Calu3 (cell line): ENCODE measurements around the gene GADD45G. TPM values are rescaled to one million over a fixed set of nuclear protein-coding genes. Genes with fewer than 3 reads are reported as not detected.
A peak's percentile ranks its signal among the peaks of the same experiment; 100 is the strongest.

Experiments
- BruUV-seq: library from RNA; stranded (reverse); fragments of 400-500 nt; replicated peaks from 2 replicates; lab custom pipeline; 2021; lab: Mats Ljungman, UMichigan
- CTCF ChIA-PET: fragments of 300-600 bp; sonication (Branson Sonifier 250); formaldehyde crosslinking; loops from one replicate; lab custom pipeline; 2022; ENCODE audit warnings: antibody characterized with exemption; lab: Charles Lee
- DNase-seq: peaks from one replicate; pipeline ENCODE4 v3.0.0; 2022
- H3K27ac Mint-ChIP-seq: one replicate; pipeline ENCODE4 v1.8.0; 2022; ENCODE audit warnings: mixed read lengths; ENCODE audit not compliant: unreplicated experiment
- H3K27me3 Mint-ChIP-seq: one replicate; pipeline ENCODE4 v1.8.0; 2022; ENCODE audit warnings: mixed read lengths; ENCODE audit not compliant: unreplicated experiment
- H3K36me3 Mint-ChIP-seq: one replicate; pipeline ENCODE4 v1.8.0; 2022; ENCODE audit warnings: mild to moderate bottlenecking, moderate library complexity, mixed read lengths; ENCODE audit not compliant: insufficient read depth, unreplicated experiment
- H3K4me1 Mint-ChIP-seq: one replicate; pipeline ENCODE4 v1.8.0; 2022; ENCODE audit warnings: mild to moderate bottlenecking, low read depth, mixed read lengths; ENCODE audit not compliant: unreplicated experiment
- H3K4me3 Mint-ChIP-seq: one replicate; pipeline ENCODE4 v1.8.0; 2022; ENCODE audit warnings: mild to moderate bottlenecking, low read depth, moderate library complexity, mixed read lengths; ENCODE audit not compliant: unreplicated experiment
- H3K9me3 Mint-ChIP-seq: one replicate; pipeline ENCODE4 v1.8.0; 2022; ENCODE audit warnings: low read depth, mixed read lengths; ENCODE audit not compliant: unreplicated experiment
- CTCF ChIP-seq: fragments of 200-600 bp; IDR thresholded peaks from one replicate; pipeline ENCODE4 v1.8.0; 2022; ENCODE audit warnings: antibody characterized with exemption; ENCODE audit not compliant: unreplicated experiment
- intact Hi-C: fragments of 100-400 bp; cut with micrococcal nuclease; formaldehyde crosslinking; loops from one replicate; pipeline ENCODE4 v1.10.0; 2022; ENCODE audit not compliant: unreplicated experiment
- total RNA-seq: library from RNA; stranded (reverse); gene quantifications from 2 replicates; pipeline ENCODE4 v1.2.3, GENCODE V29; 2022

Gene GADD45G
- total RNA-seq, 1 experiment from 2014 or later = 1.7 TPM

- peak; percentile 37 for TF ChIP-seq CTCF
- intact Hi-C loops = loop anchor here (1.0 kb wide), 1 partner anchor 504 kb away; no protein-coding TSS in a partner anchor
- peak; percentile 57 for DNase-seq
- CTCF ChIA-PET = interaction anchor here (0.5 to 1.7 kb wide), 10 partner anchors 8 to 617 kb away, joined by 3 to 15 read pairs (median 4); no protein-coding TSS in a partner anchor
- no peaks in the 10 kb centered on the region for H3K9me3 Mint-ChIP-seq
- peaks cover 35% of the 10 kb centered on the region for H3K27me3 Mint-ChIP-seq
- no TSS peak for BruUV-seq
- H3K36me3 Mint-ChIP-seq = no peaks in the 10 kb centered on the region
- no peak overlapping the region for H3K4me3 Mint-ChIP-seq
- no peaks in the 10 kb centered on the region for H3K4me1 Mint-ChIP-seq
- no peak overlapping the region for H3K27ac Mint-ChIP-seq
These were observed 7.0 kb upstream of the GADD45G start for GRCh38 chr9:89597711-89598362.

GRCh38 chr9:89598363-89598713 is 6.5 kb upstream of the GADD45G start:
- intact Hi-C loops = loop anchor here (1.0 kb wide), 1 partner anchor 504 kb away; no protein-coding TSS in a partner anchor
- Mint-ChIP-seq H3K27me3 (peaks cover 30% of the 10 kb centered on the region), H3K27ac (no peak overlapping the region), H3K4me3 (no peak overlapping the region), H3K9me3 (no peaks in the 10 kb centered on the region), H3K36me3 (peaks cover 4% of the 10 kb centered on the region), H3K4me1 (no peaks in the 10 kb centered on the region)
- CTCF ChIA-PET = interaction anchor here (0.5 to 1.7 kb wide), 10 partner anchors 9 to 616 kb away, joined by 3 to 15 read pairs (median 4); no protein-coding TSS in a partner anchor
- BruUV-seq = no TSS peak
- no peak for TF ChIP-seq CTCF
- DNase-seq = no peak

- Mint-ChIP-seq H3K9me3 (no peaks in the 10 kb centered on the region), H3K4me1 (no peaks in the 10 kb centered on the region), H3K27ac (no peak overlapping the region), H3K27me3 (peaks cover 24% of the 10 kb centered on the region), H3K36me3 (peaks cover 7% of the 10 kb centered on the region), H3K4me3 (no peak overlapping the region)
- DNase-seq = no peak
- CTCF ChIA-PET = interaction anchor here (1.2 to 1.7 kb wide), 3 partner anchors 501 to 543 kb away, joined by 5 to 15 read pairs (median 8); no protein-coding TSS in a partner anchor
- no peak for TF ChIP-seq CTCF
- no TSS peak for BruUV-seq
- intact Hi-C loops = loop anchor here (1.0 kb wide), 1 partner anchor 503 kb away; no protein-coding TSS in a partner anchor
These were observed 5.9 kb upstream of the GADD45G start for GRCh38 chr9:89598926-89599325.

- Mint-ChIP-seq H3K27ac (no peak overlapping the region), H3K4me3 (no peak overlapping the region), H3K36me3 (peaks cover 23% of the 10 kb centered on the region), H3K4me1 (no peaks in the 10 kb centered on the region), H3K27me3 (peaks cover 5% of the 10 kb centered on the region), H3K9me3 (no peaks in the 10 kb centered on the region)
- BruUV-seq = no TSS peak
- no peak for TF ChIP-seq CTCF
- CTCF ChIA-PET = interaction anchor here (0.9 to 1.1 kb wide), 2 partner anchors 494 to 501 kb away, joined by 3 to 7 read pairs; no protein-coding TSS in a partner anchor
- intact Hi-C loops = loop anchor here (10.0 kb wide), 3 partner anchors 134 to 1154 kb away; no protein-coding TSS in a partner anchor
- no peak for DNase-seq
These were observed 4.0 kb upstream of the GADD45G start for GRCh38 chr9:89600831-89601230.
